ENCODE results near the gene CD81. TPM values are rescaled to one million over a fixed set of nuclear protein-coding genes. Genes with fewer than 3 reads are reported as not detected.

CD81 gene
- total RNA-seq, 4 donors from 2014 or later = 498 to 652 (median 582) TPM

DNA sequence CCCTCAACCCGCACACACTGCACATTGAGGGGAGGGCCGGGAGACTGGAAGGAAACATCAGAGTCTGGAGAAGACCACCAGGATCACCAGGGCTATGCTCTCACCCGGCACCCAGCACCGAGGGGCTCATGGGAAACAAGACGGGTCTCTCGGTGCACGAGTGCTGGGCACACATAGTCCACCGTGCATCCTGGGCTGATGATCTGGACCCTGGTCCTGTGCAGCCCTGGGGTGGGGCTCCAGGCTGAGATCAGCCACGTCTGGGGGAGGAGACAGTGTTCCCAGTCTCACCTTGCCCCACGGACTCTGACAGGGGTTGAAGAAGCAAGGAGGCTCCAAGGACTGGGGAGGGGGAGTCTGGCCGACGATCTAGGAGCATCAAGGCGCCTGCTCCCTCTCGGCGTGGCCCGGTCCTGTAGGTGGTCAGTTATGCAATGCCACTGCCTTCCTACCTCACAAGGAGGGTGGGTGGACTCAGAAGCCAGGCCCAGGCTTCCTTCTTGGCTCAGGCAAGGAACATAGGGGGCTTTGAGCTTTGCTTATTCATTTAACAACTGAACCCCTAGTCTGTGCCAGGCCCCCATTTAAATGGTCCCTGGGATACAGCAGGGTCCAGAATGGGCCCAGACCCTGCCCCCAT lies 11.4 kb upstream of the CD81 start:
- TF ChIP-seq POLR2AphosphoS5 (IDR thresholded peaks at IDR 0.05) = no peak
- no peak for TF ChIP-seq POLR2A (IDR thresholded peaks at IDR 0.05; ENCODE audit: low read depth)
- TF ChIP-seq EP300 (IDR thresholded peaks at IDR 0.05) = no peak
- TF ChIP-seq, protein P1, sequence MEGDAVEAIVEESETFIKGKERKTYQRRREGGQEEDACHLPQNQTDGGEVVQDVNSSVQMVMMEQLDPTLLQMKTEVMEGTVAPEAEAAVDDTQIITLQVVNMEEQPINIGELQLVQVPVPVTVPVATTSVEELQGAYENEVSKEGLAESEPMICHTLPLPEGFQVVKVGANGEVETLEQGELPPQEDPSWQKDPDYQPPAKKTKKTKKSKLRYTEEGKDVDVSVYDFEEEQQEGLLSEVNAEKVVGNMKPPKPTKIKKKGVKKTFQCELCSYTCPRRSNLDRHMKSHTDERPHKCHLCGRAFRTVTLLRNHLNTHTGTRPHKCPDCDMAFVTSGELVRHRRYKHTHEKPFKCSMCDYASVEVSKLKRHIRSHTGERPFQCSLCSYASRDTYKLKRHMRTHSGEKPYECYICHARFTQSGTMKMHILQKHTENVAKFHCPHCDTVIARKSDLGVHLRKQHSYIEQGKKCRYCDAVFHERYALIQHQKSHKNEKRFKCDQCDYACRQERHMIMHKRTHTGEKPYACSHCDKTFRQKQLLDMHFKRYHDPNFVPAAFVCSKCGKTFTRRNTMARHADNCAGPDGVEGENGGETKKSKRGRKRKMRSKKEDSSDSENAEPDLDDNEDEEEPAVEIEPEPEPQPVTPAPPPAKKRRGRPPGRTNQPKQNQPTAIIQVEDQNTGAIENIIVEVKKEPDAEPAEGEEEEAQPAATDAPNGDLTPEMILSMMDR (IDR thresholded peaks at IDR 0.05) = no peak
- 100% methylated on average over 8 of the region's 16 CpGs for WGBS
- no peaks in the 10 kb centered on the region for H3K9me3 ChIP-seq
- H3K4me3 ChIP-seq = no peak overlapping the region
- no peaks in the 10 kb centered on the region for H3K27me3 ChIP-seq
- H3K36me3 ChIP-seq = no peaks in the 10 kb centered on the region
- no peak overlapping the region for H3K27ac ChIP-seq (replicated peaks in 1 of 4)
- no peak for DNase-seq (ENCODE audit: extremely low spot score)
- intact Hi-C loops (cut with DNase I) = loop anchor here (10.0 kb wide), 1 partner anchor 49 kb away; no protein-coding TSS in a partner anchor
- peaks cover 6 to 15% (median 12%) of the 10 kb centered on the region in 4 donors for H3K4me1 ChIP-seq

DNA sequence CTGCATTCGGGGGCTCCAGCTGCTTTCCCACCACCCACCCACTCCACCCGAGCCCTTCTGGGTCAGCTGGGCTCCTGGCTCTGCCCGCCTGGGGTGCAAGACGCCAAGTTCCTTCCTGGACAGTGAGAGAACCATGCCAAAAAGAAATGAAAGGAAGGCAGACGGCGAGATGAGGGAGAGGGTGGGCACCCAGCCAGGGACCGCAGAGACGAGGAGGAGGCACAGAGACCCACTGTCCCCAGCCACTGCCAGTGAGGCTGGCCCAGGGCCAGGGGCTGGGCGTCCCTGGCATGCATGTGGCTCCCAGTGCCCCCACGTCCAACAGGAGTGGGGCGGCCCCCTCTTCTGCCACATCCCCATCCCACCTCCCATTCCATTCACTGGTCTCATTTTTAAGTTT lies 10.8 kb upstream of the CD81 start:
- 40% methylated on average over 11 of the region's 11 CpGs for WGBS
- TF ChIP-seq EP300 (IDR thresholded peaks at IDR 0.05) (no peak), POLR2A (IDR thresholded peaks at IDR 0.05; ENCODE audit: low read depth) (no peak), POLR2AphosphoS5 (IDR thresholded peaks at IDR 0.05) (no peak)
- TF ChIP-seq, protein P1 (IDR thresholded peaks at IDR 0.05) = no peak
- Histone ChIP-seq H3K27ac (replicated peaks in 1 of 4) (no peak overlapping the region), H3K36me3 (no peaks in the 10 kb centered on the region), H3K27me3 (no peaks in the 10 kb centered on the region), H3K4me1 (peaks cover 6 to 15% (median 12%) of the 10 kb centered on the region in 4 donors), H3K4me3 (no peak overlapping the region), H3K9me3 (no peaks in the 10 kb centered on the region)
- intact Hi-C loops (cut with DNase I) = loop anchor here (10.0 kb wide), 1 partner anchor 49 kb away; no protein-coding TSS in a partner anchor
- DNase-seq (ENCODE audit: extremely low spot score) = no peak

- Histone ChIP-seq H3K27ac (replicated peaks in 1 of 4) (no peak overlapping the region), H3K4me3 (no peak overlapping the region), H3K9me3 (no peaks in the 10 kb centered on the region), H3K27me3 (no peaks in the 10 kb centered on the region), H3K4me1 (peaks cover 6 to 15% (median 12%) of the 10 kb centered on the region in 4 donors), H3K36me3 (no peaks in the 10 kb centered on the region)
- TF ChIP-seq POLR2AphosphoS5 (IDR thresholded peaks at IDR 0.05) (no peak), EP300 (IDR thresholded peaks at IDR 0.05) (no peak), POLR2A (IDR thresholded peaks at IDR 0.05; ENCODE audit: low read depth) (no peak)
- TF ChIP-seq, protein P1 (IDR thresholded peaks at IDR 0.05) = no peak
- intact Hi-C loops (cut with DNase I) = loop anchor here (10.0 kb wide), 1 partner anchor 48 kb away; no protein-coding TSS in a partner anchor
- WGBS = 89% methylated on average over 7 of the region's 7 CpGs
- DNase-seq (ENCODE audit: extremely low spot score) = no peak
Observed at GRCh38 chr11:2366733-2367132, 10.4 kb upstream of the CD81 start.

GRCh38 chr11:2367266-2368160 lies 9.6 kb upstream of the CD81 start:
- TF ChIP-seq EP300 (IDR thresholded peaks at IDR 0.05) (no peak), POLR2AphosphoS5 (IDR thresholded peaks at IDR 0.05) (no peak), POLR2A (IDR thresholded peaks at IDR 0.05; ENCODE audit: low read depth) (no peak)
- TF ChIP-seq, protein P1 (IDR thresholded peaks at IDR 0.05) = no peak
- no peaks in the 10 kb centered on the region for H3K9me3 ChIP-seq
- H3K36me3 ChIP-seq = no peaks in the 10 kb centered on the region
- H3K27ac ChIP-seq (replicated peaks in 1 of 4) = no peak overlapping the region
- H3K27me3 ChIP-seq = no peaks in the 10 kb centered on the region
- intact Hi-C loops (cut with DNase I) = loop anchor here (10.0 kb wide), 1 partner anchor 47 kb away; no protein-coding TSS in a partner anchor
- peaks cover 6 to 15% (median 12%) of the 10 kb centered on the region in 4 donors for H3K4me1 ChIP-seq
- WGBS = 90% methylated on average over 16 of the region's 17 CpGs
- no peak overlapping the region for H3K4me3 ChIP-seq
- no peak for DNase-seq (ENCODE audit: extremely low spot score)

Measured in esophagus muscularis mucosa (tissue), 4 donors.